Osteocyte (in vitro differentiated cells): ENCODE results near the gene GNPTG. TPM values are rescaled to one million over a fixed set of nuclear protein-coding genes. Genes with fewer than 3 reads are reported as not detected.

Experiments
- DNase-seq: peaks from one replicate; pipeline ENCODE4 v3.0.0; 2021; ENCODE audit warnings: mixed read lengths; ENCODE audit not compliant: unreplicated experiment; ENCODE audit errors: extremely low spot score
- H3K27ac Mint-ChIP-seq: one replicate; pipeline ENCODE4 v1.8.0; 2021; ENCODE audit warnings: mild to moderate bottlenecking, mixed read lengths; ENCODE audit not compliant: unreplicated experiment
- H3K27me3 Mint-ChIP-seq: one replicate; pipeline ENCODE4 v1.8.0; 2021; ENCODE audit warnings: mixed read lengths; ENCODE audit not compliant: unreplicated experiment
- H3K36me3 Mint-ChIP-seq: one replicate; pipeline ENCODE4 v1.8.0; 2021; ENCODE audit warnings: mixed read lengths; ENCODE audit not compliant: unreplicated experiment
- H3K4me1 Mint-ChIP-seq: one replicate; pipeline ENCODE4 v1.8.0; 2021; ENCODE audit warnings: mixed read lengths; ENCODE audit not compliant: unreplicated experiment
- H3K4me3 Mint-ChIP-seq: one replicate; pipeline ENCODE4 v1.8.0; 2021; ENCODE audit warnings: mild to moderate bottlenecking, moderate library complexity, mixed read lengths; ENCODE audit not compliant: unreplicated experiment
- H3K9me3 Mint-ChIP-seq: one replicate; pipeline ENCODE4 v1.8.0; 2021; ENCODE audit warnings: mixed read lengths; ENCODE audit not compliant: unreplicated experiment
- total RNA-seq: library from RNA; stranded (reverse); gene quantifications from 2 replicates; pipeline ENCODE4 v1.2.1, GENCODE V29; 2021
- TF ChIP-seq, protein P1 (sequence below): fragments of 200-600 bp; sonication (generic); IDR thresholded peaks from 2 replicates; pipeline ENCODE4 v1.5.0; 2021; ENCODE audit warnings: antibody characterized with exemption, mild to moderate bottlenecking, moderate library complexity

The GNPTG gene
- total RNA-seq, 1 donor from 2014 or later: 94.3 TPM

- no peak overlapping the region for H3K4me3 Mint-ChIP-seq
- no peak overlapping the region for H3K27ac Mint-ChIP-seq
- TF ChIP-seq, protein P1, sequence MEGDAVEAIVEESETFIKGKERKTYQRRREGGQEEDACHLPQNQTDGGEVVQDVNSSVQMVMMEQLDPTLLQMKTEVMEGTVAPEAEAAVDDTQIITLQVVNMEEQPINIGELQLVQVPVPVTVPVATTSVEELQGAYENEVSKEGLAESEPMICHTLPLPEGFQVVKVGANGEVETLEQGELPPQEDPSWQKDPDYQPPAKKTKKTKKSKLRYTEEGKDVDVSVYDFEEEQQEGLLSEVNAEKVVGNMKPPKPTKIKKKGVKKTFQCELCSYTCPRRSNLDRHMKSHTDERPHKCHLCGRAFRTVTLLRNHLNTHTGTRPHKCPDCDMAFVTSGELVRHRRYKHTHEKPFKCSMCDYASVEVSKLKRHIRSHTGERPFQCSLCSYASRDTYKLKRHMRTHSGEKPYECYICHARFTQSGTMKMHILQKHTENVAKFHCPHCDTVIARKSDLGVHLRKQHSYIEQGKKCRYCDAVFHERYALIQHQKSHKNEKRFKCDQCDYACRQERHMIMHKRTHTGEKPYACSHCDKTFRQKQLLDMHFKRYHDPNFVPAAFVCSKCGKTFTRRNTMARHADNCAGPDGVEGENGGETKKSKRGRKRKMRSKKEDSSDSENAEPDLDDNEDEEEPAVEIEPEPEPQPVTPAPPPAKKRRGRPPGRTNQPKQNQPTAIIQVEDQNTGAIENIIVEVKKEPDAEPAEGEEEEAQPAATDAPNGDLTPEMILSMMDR: no peak
- H3K36me3 Mint-ChIP-seq: peaks cover 36% of the 10 kb centered on the region
- no peaks in the 10 kb centered on the region for H3K9me3 Mint-ChIP-seq
- H3K27me3 Mint-ChIP-seq: no peaks in the 10 kb centered on the region
- no peak for DNase-seq
- peaks cover 29% of the 10 kb centered on the region for H3K4me1 Mint-ChIP-seq
Observed at GRCh38 chr16:1314399-1315068, 37.2 kb upstream of the GNPTG start.

GRCh38 chr16:1315081-1316032, 36.4 kb upstream of the GNPTG start:
- Mint-ChIP-seq H3K27ac (no peak overlapping the region), H3K27me3 (no peaks in the 10 kb centered on the region), H3K4me1 (peaks cover 28% of the 10 kb centered on the region), H3K9me3 (no peaks in the 10 kb centered on the region), H3K4me3 (no peak overlapping the region), H3K36me3 (peaks cover 44% of the 10 kb centered on the region)
- DNase-seq: no peak
- TF ChIP-seq, protein P1: no peak

DNA sequence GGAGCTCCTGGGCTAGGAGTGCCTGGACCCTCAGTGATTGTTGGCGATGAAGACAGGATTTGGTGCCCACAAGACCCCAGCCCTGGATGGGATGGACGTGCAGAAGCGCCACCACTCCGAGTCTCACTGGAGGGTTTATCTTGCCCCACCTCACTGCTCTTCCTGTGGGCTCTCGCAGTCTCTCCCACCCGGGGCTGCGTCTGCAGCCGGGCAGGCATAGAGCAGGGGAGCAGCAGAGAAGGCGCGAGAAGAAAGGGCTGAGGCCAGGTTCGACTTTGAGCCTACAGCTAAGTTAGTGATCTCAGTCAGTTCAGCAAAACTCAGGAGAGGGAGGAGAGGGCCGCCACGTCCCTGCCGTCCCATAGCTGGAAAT, 35.7 kb upstream of the GNPTG start:
- no peak for DNase-seq
- Mint-ChIP-seq H3K4me1 (peaks cover 21% of the 10 kb centered on the region), H3K27me3 (no peaks in the 10 kb centered on the region), H3K4me3 (no peak overlapping the region), H3K36me3 (peaks cover 45% of the 10 kb centered on the region), H3K27ac (no peak overlapping the region), H3K9me3 (no peaks in the 10 kb centered on the region)
- TF ChIP-seq, protein P1: no peak

DNA sequence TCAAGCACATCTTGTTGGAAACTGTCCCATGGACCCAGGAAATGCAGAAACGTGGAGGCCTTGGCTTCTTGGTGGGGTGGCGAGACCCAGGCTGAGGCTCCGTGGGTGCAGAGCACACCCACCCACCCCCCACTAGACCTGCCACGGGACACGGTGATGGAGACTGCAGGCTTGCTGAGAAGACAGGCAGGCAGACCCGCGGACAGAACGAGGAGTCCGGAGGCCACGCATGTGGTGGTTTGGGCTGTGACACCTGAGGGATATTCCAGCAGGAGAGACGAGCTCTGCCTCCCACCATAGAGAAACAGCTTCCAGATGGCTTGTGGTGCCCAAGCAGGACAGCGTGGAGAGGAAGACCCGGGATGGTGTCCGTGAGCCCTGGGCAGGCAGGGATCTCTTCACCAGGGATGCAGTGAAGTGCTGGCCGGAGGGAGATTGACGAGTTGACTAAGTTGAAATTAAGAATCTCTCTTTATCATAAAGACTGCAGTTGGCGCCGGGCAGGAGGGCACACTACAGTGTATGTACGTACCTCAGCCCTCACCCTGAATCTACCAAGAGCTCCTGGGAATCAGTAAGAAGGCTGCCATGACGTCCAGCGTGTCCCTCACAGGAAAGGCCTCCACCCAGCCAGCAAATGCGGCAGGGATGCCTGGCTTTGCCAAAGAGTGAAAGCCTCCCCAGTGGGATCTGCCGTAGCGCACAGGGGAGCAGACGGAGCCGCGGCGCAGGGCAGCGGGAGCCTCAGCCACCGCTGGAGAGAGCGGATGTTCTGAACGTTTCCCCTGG, 34.1 kb upstream of the GNPTG start:
- Mint-ChIP-seq H3K4me3 (no peak overlapping the region), H3K27ac (no peak overlapping the region), H3K9me3 (no peaks in the 10 kb centered on the region), H3K4me1 (peaks cover 6% of the 10 kb centered on the region), H3K36me3 (peaks cover 45% of the 10 kb centered on the region), H3K27me3 (no peaks in the 10 kb centered on the region)
- no peak for DNase-seq
- TF ChIP-seq, protein P1: no peak
